Type B pancreatic cell (in vitro differentiated cells): ENCODE measurements around the gene VIL1. TPM values are rescaled to one million over a fixed set of nuclear protein-coding genes. Genes with fewer than 3 reads are reported as not detected.

ENCODE experiments used
- DNase-seq: peaks from one replicate; pipeline ENCODE4 v3.0.0; 2021; ENCODE audit warnings: mixed read lengths; ENCODE audit not compliant: unreplicated experiment; ENCODE audit errors: extremely low spot score
- H3K27ac Mint-ChIP-seq: 2 replicates; pipeline ENCODE4 v1.8.0; 2021; ENCODE audit warnings: mild to moderate bottlenecking, mixed read lengths
- H3K27me3 Mint-ChIP-seq: 2 replicates; pipeline ENCODE4 v1.8.0; 2021; ENCODE audit warnings: mixed read lengths
- H3K36me3 Mint-ChIP-seq: 2 replicates; pipeline ENCODE4 v1.8.0; 2021; ENCODE audit warnings: mixed read lengths
- H3K4me1 Mint-ChIP-seq: one replicate; pipeline ENCODE4 v1.8.0; 2021; ENCODE audit warnings: mixed read lengths; ENCODE audit not compliant: unreplicated experiment
- H3K4me3 Mint-ChIP-seq: 2 replicates; pipeline ENCODE4 v1.8.0; 2021; ENCODE audit warnings: mild to moderate bottlenecking, mixed read lengths
- H3K9me3 Mint-ChIP-seq: 2 replicates; pipeline ENCODE4 v1.8.0; 2021; ENCODE audit warnings: mixed read lengths
- CTCF ChIP-seq: fragments of 200-600 bp; sonication (generic); conservative IDR thresholded peaks from 2 replicates; pipeline ENCODE4 v1.5.0; 2021; ENCODE audit warnings: antibody characterized with exemption, mild to moderate bottlenecking
- total RNA-seq: library from RNA; stranded (reverse); gene quantifications from 2 replicates; pipeline ENCODE4 v1.2.1, GENCODE V29; 2021; ENCODE audit warnings: low replicate concordance

Gene VIL1
- total RNA-seq, 1 donor from 2014 or later, result 64.6 TPM

DNA sequence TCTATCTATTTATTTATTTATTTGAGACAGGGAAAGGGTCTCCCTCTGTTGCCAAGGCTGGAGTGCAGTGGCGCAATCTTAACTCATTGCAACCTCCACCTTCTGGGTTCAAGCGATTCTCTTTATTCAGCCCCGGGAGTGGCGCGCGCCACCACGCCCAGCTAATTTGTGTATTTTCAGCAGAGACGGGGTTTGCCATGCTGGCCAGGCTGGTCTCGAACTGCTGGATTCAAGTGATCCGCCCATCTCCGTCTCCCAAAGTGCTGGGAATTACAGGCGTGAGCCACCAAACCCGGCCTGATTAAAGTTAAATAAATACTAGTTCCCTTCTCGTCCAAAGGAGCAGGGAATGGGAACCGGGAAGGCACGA is 23.5 kb upstream of the VIL1 start:
- TF ChIP-seq CTCF, result no peak
- Mint-ChIP-seq H3K4me3 (peak overlapping the region; percentile 95), H3K9me3 (no peaks in the 10 kb centered on the region), H3K27me3 (peaks cover 18% of the 10 kb centered on the region), H3K27ac (peak overlapping the region; percentile 99), H3K36me3 (no peaks in the 10 kb centered on the region), H3K4me1 (peaks cover 17% of the 10 kb centered on the region)
- DNase-seq, result no peak

DNA sequence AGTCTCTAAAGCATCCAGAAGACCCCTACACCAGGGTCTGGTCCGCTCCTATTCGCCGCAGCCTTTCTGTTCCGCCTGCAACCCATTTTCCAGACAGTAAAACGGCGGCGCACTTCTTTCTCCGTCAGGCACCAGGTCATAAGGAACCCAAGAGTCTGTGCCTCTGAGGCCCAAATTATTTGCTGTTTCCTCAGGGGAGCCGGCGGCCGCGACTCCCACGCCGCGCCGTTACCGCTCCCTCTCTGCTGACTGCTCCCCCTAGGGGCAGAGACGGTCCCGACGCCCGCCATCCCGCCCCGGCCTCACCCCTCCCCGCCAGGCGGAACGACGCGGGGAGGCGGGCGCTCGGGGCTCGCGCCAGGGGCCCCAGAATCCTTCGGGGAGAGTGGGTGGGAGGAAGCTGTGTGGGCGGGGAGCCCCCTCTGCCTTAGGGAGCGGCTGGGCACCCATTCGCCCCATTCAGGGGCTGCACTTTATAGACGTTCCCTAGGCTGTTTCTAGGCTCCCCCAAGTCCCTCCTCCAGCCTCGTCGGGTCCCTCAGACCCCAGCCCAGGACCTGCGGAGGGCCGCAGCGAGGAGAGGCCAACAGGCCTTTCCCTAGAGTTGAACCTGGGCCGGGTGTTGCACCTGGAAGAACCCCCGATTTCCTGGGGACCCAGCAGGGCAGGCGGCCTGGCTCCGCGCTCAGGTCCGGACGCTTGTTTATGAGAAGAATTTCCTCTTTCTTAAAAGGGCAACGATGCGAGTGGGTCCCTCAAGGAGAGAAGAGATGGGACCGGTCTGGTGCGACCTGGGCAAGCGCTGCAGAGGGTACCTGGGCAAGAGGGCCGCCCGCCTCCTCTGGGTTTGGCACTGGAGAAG is 22.9 kb upstream of the VIL1 start:
- H3K27me3 Mint-ChIP-seq, result peaks cover 18% of the 10 kb centered on the region

DNA sequence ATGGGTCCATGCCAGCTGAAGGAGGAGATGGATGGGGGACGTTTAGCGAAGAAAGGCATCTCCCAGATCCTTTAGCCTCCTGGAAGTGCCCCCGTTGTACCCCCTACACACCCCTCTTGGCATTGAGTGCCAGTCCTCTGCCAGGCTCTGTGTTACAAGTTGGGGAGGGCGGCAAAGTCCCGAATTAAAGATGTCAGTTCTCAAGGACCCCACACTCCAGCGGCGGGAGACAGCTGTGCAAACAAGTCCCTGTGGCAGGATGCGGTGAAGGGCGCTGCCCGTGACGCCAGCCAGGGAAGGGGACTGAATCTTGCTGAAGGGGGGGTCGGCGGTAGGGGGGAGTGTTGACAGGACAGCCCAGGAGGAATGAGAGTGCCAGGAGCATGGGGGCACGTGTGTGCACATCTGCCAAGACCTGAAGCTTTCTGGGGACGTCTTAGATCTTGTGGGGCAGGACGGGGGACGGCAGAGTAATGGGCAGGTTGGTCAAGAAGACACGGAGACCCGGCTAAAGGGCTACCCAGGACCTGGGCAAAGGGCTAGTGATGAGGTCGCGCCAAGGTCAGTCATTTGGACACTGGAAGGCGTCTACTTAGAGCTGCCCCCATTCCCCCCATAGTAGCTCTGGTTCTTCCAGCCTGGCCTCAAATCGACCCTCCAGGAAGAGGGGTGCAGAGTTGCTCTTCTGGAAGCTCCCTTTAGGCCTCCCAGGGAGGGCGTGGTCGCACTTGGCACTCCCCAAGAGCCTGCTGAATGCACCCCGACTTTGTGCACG is 22.0 kb upstream of the VIL1 start:
- DNase-seq, result no peak
- Mint-ChIP-seq H3K4me3 (peak overlapping the region; percentile 95), H3K27ac (peak overlapping the region; percentile 99)

More for the DNA sequence above, 22.9 kb upstream of the VIL1 start:
- peak; percentile 99 for TF ChIP-seq CTCF
- no peaks in the 10 kb centered on the region for H3K36me3 Mint-ChIP-seq
- DNase-seq, result peak; percentile 95
- peak overlapping the region; percentile 95 for H3K4me3 Mint-ChIP-seq
- H3K4me1 Mint-ChIP-seq, result peaks cover 17% of the 10 kb centered on the region
- no peaks in the 10 kb centered on the region for H3K9me3 Mint-ChIP-seq
- H3K27ac Mint-ChIP-seq, result peak overlapping the region; percentile 99

GRCh38 chr2:218397463-218397819 is 21.5 kb upstream of the VIL1 start:
- Mint-ChIP-seq H3K4me1 (peaks cover 17% of the 10 kb centered on the region), H3K36me3 (no peaks in the 10 kb centered on the region), H3K27me3 (peaks cover 18% of the 10 kb centered on the region), H3K27ac (peak overlapping the region; percentile 99), H3K4me3 (peak overlapping the region; percentile 95), H3K9me3 (no peaks in the 10 kb centered on the region)
- no peak for DNase-seq
- no peak for TF ChIP-seq CTCF

More for the DNA sequence above, 22.0 kb upstream of the VIL1 start:
- no peak for TF ChIP-seq CTCF
- Mint-ChIP-seq H3K36me3 (no peaks in the 10 kb centered on the region), H3K27me3 (peaks cover 18% of the 10 kb centered on the region), H3K4me1 (peaks cover 17% of the 10 kb centered on the region), H3K9me3 (no peaks in the 10 kb centered on the region)

DNA sequence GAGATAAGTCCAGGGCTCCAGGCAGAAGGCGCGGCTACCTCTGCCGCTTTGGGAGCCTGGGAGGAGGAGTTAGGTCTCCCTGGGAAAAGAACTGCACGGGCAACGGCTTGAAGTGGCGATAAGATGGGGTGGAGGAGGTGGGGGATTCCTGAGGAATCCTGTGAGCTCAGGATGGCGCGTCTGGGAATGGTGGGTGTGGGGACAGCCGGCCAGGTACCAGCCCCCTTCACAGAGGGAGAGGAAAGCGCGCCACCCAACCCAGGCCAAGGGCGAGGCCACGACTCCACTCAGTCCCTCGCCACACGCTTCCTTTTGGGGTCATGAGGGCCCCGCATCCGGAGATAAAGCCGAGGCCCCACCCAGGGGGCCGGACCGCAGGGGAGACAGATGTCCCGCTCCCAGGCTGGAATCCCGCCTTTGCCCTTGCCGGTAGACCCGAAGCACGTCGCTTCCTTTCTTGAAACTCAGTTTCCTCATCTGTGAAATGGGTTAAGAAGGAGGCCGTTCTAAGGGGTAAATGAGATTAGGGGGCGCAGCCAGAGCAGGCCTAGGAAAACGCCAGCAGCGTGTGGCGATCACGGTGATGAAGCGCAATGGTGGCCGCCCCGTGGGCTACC is 21.0 kb upstream of the VIL1 start:
- no peak for DNase-seq
- no peaks in the 10 kb centered on the region for H3K36me3 Mint-ChIP-seq
- H3K4me3 Mint-ChIP-seq, result peak overlapping the region; percentile 95
- peaks cover 17% of the 10 kb centered on the region for H3K4me1 Mint-ChIP-seq
- no peaks in the 10 kb centered on the region for H3K9me3 Mint-ChIP-seq
- H3K27me3 Mint-ChIP-seq, result peaks cover 18% of the 10 kb centered on the region
- no peak for TF ChIP-seq CTCF
- H3K27ac Mint-ChIP-seq, result peak overlapping the region; percentile 99
